SIG-M5 (cell line): ENCODE measurements around the gene CHST2.

Source experiments
- DNase-seq: peaks from one replicate; lab custom pipeline; 2025; lab: John Stamatoyannopoulos, UW

The CHST2 gene

GRCh38 chr3:143098032-143098764 is 21.4 kb upstream of the CHST2 start:
- DNase-seq = no peak

- no peak for DNase-seq
These were observed 20.4 kb upstream of the CHST2 start for GRCh38 chr3:143099210-143099609.

- DNase-seq = no peak
These were observed 19.9 kb upstream of the CHST2 start for GRCh38 chr3:143099690-143100089.

GRCh38 chr3:143100451-143100850 is 19.1 kb upstream of the CHST2 start:
- DNase-seq = no peak

- no peak for DNase-seq
These were observed 17.7 kb upstream of the CHST2 start for GRCh38 chr3:143101792-143102381.

- no peak for DNase-seq
These were observed 15.9 kb upstream of the CHST2 start for GRCh38 chr3:143103652-143104051.

- no peak for DNase-seq
These were observed 14.4 kb upstream of the CHST2 start for GRCh38 chr3:143105170-143105569.

GRCh38 chr3:143109861-143110260 is 9.7 kb upstream of the CHST2 start:
- no peak for DNase-seq

- DNase-seq = no peak
These were observed 9.2 kb upstream of the CHST2 start for GRCh38 chr3:143110371-143110770.

- no peak for DNase-seq
These were observed 952 bp upstream of the CHST2 start for GRCh38 chr3:143118630-143119008.

GRCh38 chr3:143119974-143120715 is 574 bp downstream of the CHST2 start:
- DNase-seq = no peak

GRCh38 chr3:143120716-143121240 is 1.2 kb downstream of the CHST2 start:
- no peak for DNase-seq

GRCh38 chr3:143121241-143122088 is 1.9 kb downstream of the CHST2 start:
- no peak for DNase-seq

- no peak for DNase-seq
These were observed 2.5 kb downstream of the CHST2 start for GRCh38 chr3:143122089-143122430.

- DNase-seq = no peak
These were observed 3.2 kb downstream of the CHST2 start for GRCh38 chr3:143122608-143123352.

- DNase-seq = peak; percentile 8
These were observed 3.9 kb downstream of the CHST2 start for GRCh38 chr3:143123353-143123984.

GRCh38 chr3:143124601-143125520 is 5.3 kb downstream of the CHST2 start:
- no peak for DNase-seq

- DNase-seq = no peak
These were observed 8.2 kb downstream of the CHST2 start for GRCh38 chr3:143127801-143128200.

GRCh38 chr3:143128227-143128955 is 8.8 kb downstream of the CHST2 start:
- no peak for DNase-seq
